RWPE1 (cell line): ENCODE measurements around the gene PEAK1.

Experiments used
- CTCF ChIA-PET: fragments of 350-600 bp; sonication (Branson Sonifier 250); formaldehyde crosslinking; extraction: SDS; loops from one replicate; lab custom pipeline; 2021; lab: Yijun Ruan, JAX
- POLR2A ChIA-PET: fragments of 400-600 bp; formaldehyde crosslinking; extraction: SDS; loops from one replicate; lab custom pipeline; 2020; ENCODE audit warnings: antibody characterized with exemption; ENCODE audit not compliant: low non-redundant PET; lab: Yijun Ruan, JAX
- DNase-seq: peaks from one replicate; pipeline ENCODE4 v3.0.0; 2012; ENCODE audit warnings: low spot score
- H3K27ac ChIP-seq: fragments of 450-650 bp; 2 replicates; pipeline ENCODE4 v1.5.1; 2017
- CTCF ChIP-seq: fragments of 450-650 bp; conservative IDR thresholded peaks from 2 replicates; pipeline ENCODE4 v1.5.1; 2017; ENCODE audit warnings: low read depth, mild to moderate bottlenecking

The PEAK1 gene

GRCh38 chr15:77107068-77107467 is 312.8 kb downstream of the PEAK1 start:
- DNase-seq = no peak

GRCh38 chr15:77104155-77104554 is 315.7 kb downstream of the PEAK1 start:
- TF ChIP-seq CTCF = no peak
- CTCF ChIA-PET = interaction anchor here (4.3 kb wide), 1 partner anchor 439 kb away, joined by 28 read pairs; no protein-coding TSS in a partner anchor
- DNase-seq = no peak
- POLR2A ChIA-PET = no interaction called here
- no peak overlapping the region for H3K27ac ChIP-seq

More at GRCh38 chr15:77107068-77107467, 312.8 kb downstream of the PEAK1 start:
- ChIA-PET POLR2A (no interaction called here), CTCF (interaction anchor here (0.5 to 2.3 kb wide), 8 partner anchors 9 to 714 kb away, joined by 3 to 18 read pairs (median 3); no protein-coding TSS in a partner anchor)
- no peak for TF ChIP-seq CTCF
- H3K27ac ChIP-seq = no peak overlapping the region

- DNase-seq = no peak
- no peak for TF ChIP-seq CTCF
- H3K27ac ChIP-seq = no peak overlapping the region
- POLR2A ChIA-PET = no interaction called here
- CTCF ChIA-PET = no interaction called here
Measured at GRCh38 chr15:77099741-77100463, 320.0 kb downstream of the PEAK1 start.

- ChIA-PET POLR2A (no interaction called here), CTCF (interaction anchor here (1.4 kb wide), 1 partner anchor 9 kb away, joined by 5 read pairs; no protein-coding TSS in a partner anchor)
- TF ChIP-seq CTCF = no peak
- DNase-seq = no peak
- no peak overlapping the region for H3K27ac ChIP-seq
Measured at GRCh38 chr15:77098572-77098971, 321.3 kb downstream of the PEAK1 start.

- no peak for TF ChIP-seq CTCF
- H3K27ac ChIP-seq = no peak overlapping the region
- CTCF ChIA-PET = interaction anchor here (0.7 to 1.4 kb wide), 3 partner anchors 10 to 298 kb away, joined by 4 to 7 read pairs (median 5); no protein-coding TSS in a partner anchor
- POLR2A ChIA-PET = no interaction called here
- DNase-seq = no peak
Measured at GRCh38 chr15:77097921-77098320, 322.0 kb downstream of the PEAK1 start.

- ChIA-PET POLR2A (no interaction called here), CTCF (interaction anchor here (0.7 to 1.4 kb wide), 3 partner anchors 10 to 297 kb away, joined by 4 to 7 read pairs (median 5); no protein-coding TSS in a partner anchor)
- no peak overlapping the region for H3K27ac ChIP-seq
- no peak for TF ChIP-seq CTCF
- no peak for DNase-seq
Measured at GRCh38 chr15:77097248-77097721, 322.6 kb downstream of the PEAK1 start.
